DMS53 (cell line): ENCODE data around the gene AIFM3.
"Not testable (repeated sequence)": the region's sequence is repeated elsewhere in the genome, so short reads cannot be mapped to it uniquely, and the experiment has no call there.

ENCODE experiments used
- DNase-seq: peaks from one replicate; lab custom pipeline; 2025; lab: John Stamatoyannopoulos, UW

The AIFM3 gene

GRCh38 chr22:20966883-20967696 is at the start of gene AIFM3:
AIFM3 (plus strand) TSS chr22:20967255; CDS start chr22:20967945, 690 bp downstream.
- no peak for DNase-seq

- peak; percentile 2 for DNase-seq
These were observed 48.3 kb upstream of the AIFM3 start for GRCh38 chr22:20918663-20919218.

GRCh38 chr22:20919718-20920117 is 47.3 kb upstream of the AIFM3 start:
- DNase-seq: no peak

GRCh38 chr22:20920881-20921203 is 46.2 kb upstream of the AIFM3 start:
- no peak for DNase-seq

- no peak for DNase-seq
These were observed 44.8 kb upstream of the AIFM3 start for GRCh38 chr22:20922141-20922751.

- no peak for DNase-seq
These were observed 40.8 kb upstream of the AIFM3 start for GRCh38 chr22:20926243-20926642.

GRCh38 chr22:20927940-20928572 is 39.0 kb upstream of the AIFM3 start:
- DNase-seq: no peak

GRCh38 chr22:20928573-20928967 is 38.5 kb upstream of the AIFM3 start:
- DNase-seq: no peak

GRCh38 chr22:20930004-20930403 is 37.1 kb upstream of the AIFM3 start:
- DNase-seq: no peak

GRCh38 chr22:20930435-20930834 is 36.6 kb upstream of the AIFM3 start:
- DNase-seq: not testable (repeated sequence)

GRCh38 chr22:20931126-20931654 is 35.9 kb upstream of the AIFM3 start:
- DNase-seq: no peak

GRCh38 chr22:20933910-20934309 is 33.1 kb upstream of the AIFM3 start:
- DNase-seq: no peak

GRCh38 chr22:20935049-20935448 is 32.0 kb upstream of the AIFM3 start:
- DNase-seq: not testable (repeated sequence)

- not testable (repeated sequence) for DNase-seq
These were observed 31.1 kb upstream of the AIFM3 start for GRCh38 chr22:20935780-20936539.

GRCh38 chr22:20937031-20937793 is 29.8 kb upstream of the AIFM3 start:
- peak; percentile 66 for DNase-seq

- no peak for DNase-seq
These were observed 29.0 kb upstream of the AIFM3 start for GRCh38 chr22:20937794-20938671.

- not testable (repeated sequence) for DNase-seq
These were observed 27.4 kb upstream of the AIFM3 start for GRCh38 chr22:20939457-20940185.

- no peak for DNase-seq
These were observed 26.8 kb upstream of the AIFM3 start for GRCh38 chr22:20940186-20940651.

- no peak for DNase-seq
These were observed 26.1 kb upstream of the AIFM3 start for GRCh38 chr22:20940904-20941385.
